Kasumi-1 (cell line): ENCODE measurements around the gene ALG9.

Source experiments
- DNase-seq, 2 experiments: peaks; one replicate each; lab custom pipeline; 2025; lab: John Stamatoyannopoulos, UW

The ALG9 gene

DNA sequence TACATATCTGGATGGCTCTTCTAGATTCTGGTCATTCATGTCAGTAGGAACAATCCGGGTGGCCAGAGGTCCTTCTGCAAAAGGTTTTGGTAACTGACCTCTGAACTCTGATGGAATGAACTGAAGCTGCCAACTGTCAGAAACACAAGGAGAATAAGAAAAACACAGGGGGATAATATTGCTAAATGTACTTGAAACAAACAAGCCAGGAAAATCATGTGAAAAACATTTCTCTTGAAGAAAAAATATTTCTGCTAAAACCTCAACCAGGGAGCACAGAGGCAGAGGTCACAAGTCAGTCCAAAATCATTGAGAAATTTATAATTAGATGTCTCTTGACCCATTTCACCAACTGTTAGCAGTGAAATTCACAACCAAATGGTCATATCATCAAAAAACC, 35.2 kb downstream of the ALG9 start:
- no peak for DNase-seq

DNA sequence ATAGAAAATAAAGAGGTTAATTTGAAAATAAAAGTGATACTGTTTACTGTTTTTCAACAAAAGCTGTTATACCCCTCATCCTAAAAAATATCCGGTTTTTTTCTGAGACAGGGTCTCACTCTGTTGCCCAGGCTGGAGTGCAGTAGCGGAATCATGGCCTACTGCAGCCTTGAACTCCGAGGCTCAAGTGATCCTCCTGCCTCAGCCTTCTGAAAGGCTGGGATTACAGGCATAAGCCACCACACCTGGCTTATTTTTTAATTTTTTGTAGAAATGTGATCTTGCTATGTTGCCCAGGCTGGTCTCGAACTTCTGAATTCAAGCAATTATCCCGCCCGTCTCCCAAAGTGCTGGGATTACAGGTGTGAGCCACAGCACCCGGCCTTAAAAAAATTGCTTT, 35.7 kb downstream of the ALG9 start:
- no peak for DNase-seq

DNA sequence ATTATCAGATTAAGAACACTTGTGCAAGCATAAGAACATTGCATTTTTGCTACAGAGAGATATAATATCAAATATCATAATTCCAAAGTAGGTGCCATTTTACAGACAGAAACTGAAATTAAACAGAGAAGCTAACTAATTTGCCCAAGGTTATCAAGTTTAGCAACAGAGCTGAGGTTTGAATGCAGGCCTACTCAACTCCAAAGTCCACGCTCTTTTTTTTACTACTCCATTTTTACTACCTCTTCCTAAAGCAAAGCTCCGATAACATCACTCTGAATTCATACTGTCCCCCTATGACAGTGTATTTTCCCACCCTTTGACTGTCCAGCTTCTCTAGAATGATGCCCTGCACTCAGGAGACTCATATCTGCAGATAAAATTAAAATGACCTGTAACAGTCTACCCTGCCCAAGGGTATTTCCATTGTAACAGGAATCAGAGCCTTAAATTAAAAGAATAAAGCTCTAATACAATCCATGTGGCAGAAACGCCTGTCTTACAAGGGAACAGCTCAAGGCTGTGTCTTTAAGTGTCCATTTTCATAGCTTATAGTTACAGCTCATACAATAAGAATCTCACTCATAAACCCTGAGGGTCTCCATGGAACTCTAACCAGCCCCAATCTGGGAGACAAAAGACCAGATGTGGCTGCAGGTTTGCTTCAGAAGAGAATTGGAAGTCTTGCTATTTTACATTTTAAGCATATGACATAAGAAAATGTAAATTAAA, 36.8 kb downstream of the ALG9 start:
- no peak for DNase-seq

DNA sequence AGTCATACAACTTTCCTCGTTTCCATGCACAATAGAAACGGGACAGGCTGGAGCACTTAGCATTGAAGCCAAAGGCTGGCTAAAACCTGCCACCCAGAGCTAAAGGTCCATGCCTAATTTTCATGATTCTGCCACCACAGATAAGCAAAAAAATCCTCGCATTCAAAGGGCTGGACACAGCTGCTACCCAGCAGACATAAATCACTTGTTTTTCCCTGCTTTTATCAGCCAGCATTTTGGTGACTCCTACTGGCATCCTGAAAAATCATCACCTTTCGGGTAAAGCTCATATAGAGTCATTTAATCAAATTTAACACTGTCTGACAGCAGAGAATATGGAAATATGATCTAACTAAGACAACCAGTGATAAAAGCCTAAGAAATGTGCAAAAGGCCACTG, 37.9 kb downstream of the ALG9 start:
- DNase-seq = no peak

DNA sequence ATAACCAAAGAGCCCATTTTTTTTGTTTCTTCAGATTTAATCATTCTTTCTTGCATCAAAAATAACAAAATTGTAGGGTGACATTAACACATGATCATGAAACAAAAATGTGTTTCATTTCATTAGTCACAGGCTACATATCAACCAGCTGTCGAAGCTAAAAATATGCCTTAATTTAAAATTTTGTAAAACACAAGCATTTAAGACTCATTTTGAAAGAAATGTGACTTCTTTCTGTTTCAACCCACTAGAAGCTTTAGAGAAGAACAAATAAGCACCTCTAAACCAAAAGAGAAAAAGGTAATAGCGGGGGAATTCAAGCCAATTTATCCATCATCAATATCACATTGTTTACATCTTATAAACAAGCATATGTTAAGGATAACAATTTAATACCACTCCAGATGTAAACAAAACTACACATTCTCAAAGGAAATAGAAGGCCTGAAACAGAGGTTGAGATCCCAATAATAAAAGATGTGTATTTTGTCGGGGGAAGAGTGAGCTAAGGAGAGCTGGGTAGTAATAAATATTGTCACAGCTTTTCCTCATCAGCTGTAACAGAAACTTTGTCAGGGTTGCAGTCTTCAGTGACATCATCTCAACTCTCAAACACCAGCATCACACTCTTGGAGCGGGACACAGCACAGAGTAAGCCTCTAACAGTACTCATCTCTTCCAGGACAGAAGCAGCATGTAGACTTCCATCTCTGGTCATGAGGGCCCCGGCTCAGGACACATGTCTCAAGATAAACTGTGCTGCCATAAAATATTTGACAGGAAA, 42.0 kb downstream of the ALG9 start:
- no peak for DNase-seq

DNA sequence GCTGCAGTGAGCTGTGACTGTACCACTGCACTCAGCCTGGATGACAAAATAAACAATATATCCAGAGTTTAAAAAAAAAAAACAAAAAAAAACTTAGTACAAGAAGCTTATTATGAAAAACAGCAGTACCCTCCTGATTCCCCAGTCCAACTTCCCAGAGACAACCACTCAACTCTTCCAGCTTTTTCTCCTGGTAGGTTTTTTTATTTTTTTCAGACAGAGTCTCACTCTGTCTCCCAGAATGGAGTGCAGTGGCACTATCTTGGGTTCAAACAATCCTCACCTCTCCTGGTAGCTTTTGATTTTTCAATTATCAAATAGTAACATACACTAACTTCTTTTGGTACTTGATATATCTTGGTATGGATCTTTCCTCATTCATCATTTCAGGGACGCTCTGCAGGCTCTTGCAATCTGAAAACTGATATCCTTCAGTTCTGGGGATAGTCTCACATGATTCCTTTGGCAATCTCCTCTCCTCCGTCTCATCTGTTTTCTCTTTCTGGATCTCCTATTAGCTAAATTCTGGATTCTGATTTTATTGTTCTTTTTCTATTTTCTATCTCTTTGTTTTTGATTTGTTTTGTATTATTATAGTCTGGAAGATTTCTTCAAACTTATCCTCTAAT, 44.9 kb downstream of the ALG9 start:
- DNase-seq = no peak

DNA sequence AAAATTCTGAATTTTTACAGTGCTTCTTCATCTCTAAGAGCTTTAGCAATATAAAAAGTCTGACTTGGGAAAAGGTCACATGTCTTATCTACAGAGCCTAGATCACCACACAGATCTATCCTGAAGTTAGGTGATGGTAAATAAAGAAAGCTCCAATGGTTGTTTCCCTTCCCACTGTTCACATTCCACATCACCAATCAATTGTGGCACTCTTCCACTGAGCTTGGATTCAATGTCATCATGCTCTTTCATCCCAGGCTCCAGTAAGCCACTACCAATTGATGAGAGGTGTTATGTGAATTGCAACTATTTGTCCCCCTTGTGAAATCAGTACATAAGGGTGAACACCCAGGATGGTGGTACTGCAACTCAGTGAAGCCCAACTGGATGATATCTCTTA, 47.8 kb downstream of the ALG9 start:
- DNase-seq = no peak

DNA sequence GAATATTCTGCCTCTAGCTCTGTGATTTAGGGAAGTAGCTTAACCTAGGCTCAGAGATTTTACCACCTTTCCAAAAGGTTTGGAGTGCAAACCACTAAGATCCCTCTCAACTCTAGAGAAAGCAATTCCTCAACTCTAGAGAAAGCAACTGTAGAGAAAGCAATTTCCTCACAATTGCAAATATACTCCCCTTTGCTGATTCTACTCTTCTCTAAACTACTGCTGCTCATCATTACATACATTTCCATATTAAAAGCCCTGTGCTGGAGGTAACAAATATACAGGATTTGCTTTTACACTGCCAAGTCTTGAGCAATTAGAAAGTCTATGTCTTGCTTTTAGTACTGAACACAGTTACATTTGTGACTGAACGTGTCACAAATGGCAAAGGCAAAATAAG, 48.2 kb downstream of the ALG9 start:
- no peak for DNase-seq

DNA sequence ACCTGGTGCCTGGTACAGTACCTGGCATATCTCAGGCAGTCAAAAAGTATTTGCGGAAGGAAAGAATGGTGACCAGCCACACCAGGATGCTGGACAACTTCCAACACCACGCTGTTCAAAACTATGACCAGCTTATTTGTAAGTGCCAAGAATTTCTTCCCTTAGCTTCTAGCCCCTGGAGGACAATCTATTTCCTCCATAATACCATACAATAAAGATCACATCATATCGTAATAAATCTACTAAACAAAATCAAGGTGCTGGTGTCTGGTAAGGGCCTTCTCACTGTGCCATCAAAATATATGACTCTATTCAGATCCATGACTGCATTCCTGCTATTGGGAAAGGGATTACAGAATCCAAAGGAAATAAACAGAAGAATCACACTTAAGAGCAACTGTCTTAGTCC, 51.5 kb downstream of the ALG9 start:
- no peak for DNase-seq

DNA sequence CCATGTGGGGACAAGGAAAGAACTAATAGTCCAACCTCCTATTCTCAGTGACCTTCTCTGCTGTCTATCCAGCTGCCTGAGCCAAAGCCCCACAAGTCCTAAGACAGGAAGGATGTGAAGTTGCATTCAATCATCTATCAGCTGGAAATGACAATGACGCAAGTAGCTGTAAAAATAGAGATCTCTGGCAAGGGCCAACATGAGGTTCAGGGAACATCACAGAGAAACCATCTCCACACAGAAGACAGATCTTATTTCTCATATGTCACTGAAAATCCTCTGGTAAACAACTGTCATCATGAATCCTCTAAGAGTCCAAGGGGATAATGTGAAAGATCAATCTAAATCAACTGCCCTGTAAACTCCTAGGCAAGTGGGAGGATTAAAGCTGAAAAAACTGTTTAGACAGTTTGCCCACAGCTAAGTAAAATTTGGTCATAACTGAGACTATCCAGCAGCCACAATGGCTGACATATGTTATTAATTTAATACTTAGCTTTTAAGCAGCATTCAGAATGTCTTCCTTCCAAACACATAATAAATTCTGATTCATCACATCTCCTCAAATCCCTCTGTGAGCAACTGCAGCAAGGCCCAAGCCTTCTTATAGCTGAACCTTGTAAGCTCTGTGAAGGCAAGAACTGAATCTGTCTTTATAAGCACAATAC, 52.1 kb downstream of the ALG9 start:
- peak in 1 of 2 experiments; percentile 18 for DNase-seq

DNA sequence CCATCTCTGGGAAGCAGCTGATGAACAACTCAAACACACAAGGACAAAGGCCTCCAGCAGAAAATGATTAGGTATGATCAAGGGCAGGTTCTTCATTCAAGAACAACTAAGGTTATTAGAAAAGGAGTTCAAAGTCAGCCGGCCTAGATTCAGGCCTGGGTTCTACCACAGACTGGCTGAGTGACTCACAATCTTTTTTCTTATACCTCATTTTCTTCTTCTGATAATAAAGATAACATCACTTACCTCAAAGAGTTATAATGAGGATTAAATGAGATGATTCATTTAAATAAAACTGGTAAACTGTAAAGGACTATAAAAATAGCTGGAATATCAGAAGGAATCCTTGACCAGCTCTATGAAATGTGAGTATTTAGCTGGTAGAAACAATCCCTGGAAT, 55.9 kb downstream of the ALG9 start:
- no peak for DNase-seq

DNA sequence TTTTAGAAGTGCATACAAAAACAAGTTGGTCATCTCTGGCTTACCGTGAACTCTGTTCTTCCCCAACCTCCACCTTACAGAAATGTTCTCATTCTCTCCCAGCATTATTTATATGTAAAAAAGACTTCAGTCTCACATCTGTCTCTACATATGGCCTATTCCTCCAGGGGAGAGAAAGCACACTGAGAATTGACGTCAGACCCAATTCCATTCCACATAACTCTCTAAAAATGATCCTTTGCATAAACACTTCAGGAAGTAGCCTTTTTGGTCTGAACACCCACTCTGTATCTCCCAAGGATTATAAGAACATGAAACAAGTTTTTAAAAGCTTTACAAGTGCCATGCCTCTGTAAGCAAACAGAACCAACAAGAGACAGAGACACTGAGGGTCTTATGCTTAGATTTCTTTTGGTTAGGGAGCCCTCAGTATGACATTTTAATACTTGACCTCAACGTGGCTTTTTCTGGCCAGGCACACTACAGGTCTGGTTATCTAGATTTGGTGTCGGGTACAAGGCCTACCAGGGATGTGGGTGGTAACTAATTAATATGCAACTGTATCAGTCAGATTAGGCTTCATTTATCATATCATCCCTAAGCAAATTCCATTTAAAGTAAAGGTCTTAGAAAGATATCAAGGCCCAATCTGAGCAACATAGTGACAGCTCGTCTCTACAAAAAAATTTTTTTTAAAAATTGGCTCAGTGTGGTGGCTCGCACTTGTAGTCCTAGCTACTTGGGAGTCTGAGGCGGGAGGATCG, 56.6 kb downstream of the ALG9 start:
- DNase-seq = no peak

DNA sequence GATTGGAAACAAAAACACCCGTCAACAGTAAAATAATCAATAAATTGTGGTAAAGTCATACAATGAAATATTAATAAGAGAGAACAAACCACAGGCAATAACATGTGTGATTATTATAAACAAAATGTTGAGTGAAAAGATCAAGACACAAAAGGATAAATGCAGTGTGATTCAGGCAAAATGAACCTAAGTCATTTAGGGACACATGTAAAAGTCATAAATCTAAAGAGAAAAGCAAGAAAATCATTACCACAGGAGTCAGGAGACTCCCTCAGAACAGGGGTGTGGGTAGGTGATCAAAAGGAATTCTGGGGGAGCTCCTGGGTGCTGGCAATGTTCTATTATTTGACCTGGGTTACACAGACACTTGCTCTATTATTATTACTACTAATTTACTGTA, 57.3 kb downstream of the ALG9 start:
- DNase-seq = no peak

DNA sequence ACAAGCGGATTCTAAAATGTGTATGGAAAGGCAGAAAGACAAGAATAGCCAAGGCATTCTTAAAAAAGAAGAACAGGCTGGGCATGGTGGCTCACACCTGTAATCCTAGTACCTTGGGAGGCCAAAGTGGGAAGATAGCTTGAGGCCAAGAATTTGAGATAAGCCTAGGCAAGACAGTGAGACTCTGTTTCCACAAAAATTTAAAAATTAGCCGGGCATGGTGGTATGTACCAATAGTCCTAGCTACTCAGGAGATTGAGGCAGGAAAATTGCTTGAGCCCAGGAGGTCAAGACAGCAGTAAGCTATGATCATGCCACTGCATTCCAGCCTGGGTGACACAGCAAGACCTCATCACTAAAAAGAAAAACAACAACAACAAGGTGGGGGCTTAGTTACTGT, 59.2 kb downstream of the ALG9 start:
- DNase-seq = no peak

DNA sequence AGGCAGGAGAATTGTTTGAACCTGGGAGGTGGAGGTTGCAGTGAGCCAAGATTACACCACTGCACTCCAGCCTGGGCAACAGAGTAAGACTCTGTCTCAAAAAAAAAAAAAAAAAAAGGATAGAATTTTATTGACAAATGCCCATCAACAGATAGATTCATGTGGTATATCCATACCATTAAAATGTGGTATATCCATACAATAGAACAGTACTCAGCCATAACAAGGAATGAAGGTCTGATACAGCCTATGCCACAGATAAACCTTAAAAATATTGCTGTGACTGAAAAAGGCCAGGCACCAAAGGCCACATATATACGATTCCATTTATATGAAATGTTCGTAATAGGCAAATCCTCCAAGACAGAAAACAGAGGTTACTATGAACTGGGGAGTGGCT, 59.9 kb downstream of the ALG9 start:
- no peak for DNase-seq

DNA sequence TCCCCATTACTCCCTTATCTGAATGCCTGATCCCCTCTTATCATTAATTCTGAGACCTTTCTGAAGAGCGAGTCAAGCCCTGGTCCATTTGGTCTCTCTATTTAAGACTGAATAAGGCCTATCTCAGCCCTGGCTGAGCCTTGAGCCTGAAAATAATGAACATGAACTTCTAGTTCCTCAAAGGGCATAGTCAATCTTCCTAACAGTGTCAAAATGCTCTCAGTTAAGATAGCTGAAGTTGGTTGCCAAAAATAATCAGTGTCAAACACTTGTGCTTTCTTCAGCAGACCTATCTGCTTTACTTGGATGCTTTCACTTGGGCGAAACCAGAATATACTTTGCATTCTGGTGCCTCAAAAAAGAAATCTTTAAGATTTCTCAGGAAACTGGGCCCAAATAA, 62.5 kb downstream of the ALG9 start:
- DNase-seq = no peak

DNA sequence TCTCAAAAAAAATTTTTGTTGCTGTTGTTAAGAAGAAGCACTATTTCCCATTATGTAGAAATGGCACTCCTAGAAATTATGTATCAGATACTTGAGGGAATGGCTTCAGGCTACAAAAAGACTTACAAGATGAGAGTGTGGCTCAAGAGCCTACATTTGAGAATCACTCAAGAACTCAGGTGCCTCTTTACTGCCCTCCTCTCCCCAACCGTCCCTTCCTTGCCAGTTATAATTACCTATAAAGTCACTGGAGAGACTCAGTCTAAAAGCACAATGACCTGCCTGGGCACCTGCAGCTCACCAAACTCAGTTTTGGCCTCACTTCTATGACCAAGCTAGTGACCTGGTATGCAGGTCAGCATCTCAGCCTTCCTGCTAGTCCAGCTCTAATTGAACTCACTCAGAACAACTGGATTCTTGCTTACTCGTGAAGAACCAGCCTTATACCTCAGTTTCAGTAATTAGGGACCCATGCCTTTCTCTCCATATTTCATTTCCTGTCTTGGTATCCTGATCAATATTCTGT, 63.3 kb downstream of the ALG9 start:
- DNase-seq = no peak

DNA sequence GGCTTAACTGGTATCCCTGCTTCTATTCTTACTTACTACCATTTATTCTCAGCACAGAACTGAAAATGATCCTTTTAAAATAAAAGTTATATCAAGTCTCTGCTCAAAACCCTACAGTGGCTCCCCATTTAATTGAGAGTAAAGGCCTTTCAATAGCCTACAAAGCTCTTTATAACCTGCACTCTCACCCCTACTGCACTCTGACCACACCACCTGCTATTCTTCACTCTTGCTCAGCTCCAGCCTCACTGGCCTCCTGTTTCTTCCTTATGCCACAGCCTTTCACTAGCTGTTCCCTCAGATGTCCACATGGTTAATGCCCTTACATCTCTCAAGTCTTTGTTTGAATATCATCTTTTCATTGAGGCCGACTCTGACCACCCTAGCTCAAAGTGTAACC, 64.3 kb downstream of the ALG9 start:
- DNase-seq = no peak

DNA sequence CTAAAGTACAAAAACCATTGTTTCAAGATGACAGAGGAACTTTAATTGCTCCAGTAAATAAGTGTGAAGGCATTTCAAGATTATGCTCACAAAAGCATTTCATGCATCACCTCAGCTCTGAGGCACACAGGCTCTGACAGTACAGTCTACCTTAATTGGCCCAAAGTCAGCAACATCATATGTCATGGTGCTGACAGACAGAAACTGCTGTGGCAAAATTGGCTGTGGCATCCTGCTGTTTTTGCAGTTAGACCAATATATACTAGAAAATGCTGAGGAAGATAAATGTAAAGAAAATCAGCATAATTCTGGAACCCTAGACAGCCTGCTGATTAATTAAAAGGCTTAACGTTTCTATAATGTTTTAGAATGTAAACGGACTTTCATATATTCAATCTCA, 70.2 kb downstream of the ALG9 start:
- no peak for DNase-seq

DNA sequence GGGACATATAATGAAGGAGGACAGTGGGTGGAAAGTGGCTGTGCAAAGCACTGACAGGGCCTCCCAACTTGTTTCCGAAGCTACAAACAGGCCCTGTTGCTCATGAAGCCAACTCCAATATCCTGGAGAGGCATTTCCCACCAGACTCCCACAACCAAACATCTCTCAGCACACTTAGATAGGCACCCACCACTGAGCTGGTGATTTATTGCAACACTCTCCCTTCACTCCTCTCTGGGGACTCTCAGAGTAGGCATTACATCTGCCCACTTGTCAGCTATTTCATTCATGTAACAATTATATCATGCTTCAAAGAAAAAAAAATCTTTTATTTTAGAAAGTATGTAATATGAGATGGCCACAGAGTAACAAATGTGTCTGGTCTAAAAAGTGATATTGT, 73.1 kb downstream of the ALG9 start:
- DNase-seq = no peak

DNA sequence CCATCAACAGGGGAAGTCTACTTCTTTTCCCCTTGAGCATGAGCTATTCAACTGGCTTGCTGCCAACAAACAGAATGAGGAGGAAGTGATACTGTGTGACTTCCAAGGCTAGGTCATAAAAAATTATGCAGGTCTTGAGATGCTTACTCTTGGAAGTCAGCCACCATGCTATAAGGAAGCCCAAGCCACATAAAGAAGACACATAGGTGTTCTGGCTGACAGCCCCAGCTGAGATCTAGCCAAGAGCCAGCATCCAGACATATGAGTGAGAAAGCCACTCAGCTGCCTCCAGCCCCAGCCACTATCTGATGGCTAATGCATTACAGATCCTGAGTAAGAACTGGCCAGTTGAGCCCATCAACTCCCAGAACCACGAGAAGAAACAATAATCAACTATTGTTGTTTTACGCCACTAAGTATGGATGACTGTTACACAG, 74.2 kb downstream of the ALG9 start:
- DNase-seq = peak; percentile 45 to 49

DNA sequence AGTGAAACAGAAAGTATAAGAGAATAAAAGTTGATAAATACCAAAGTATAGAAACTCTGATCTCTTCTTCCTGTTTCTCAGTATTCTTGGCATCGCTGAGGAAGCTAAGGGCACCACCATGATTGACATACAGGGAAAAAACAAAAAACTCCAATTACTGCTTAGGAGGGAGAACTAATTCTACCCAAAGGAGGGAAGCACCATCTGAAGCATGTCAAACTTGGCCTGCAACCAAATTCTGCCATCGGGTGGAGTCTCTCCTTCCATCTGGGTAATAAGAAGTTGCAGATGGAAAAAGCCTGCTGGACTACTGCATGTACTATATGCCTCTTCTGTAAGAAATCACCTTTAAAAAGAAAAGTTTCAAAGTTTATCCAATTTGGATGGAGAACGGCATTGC, 74.7 kb downstream of the ALG9 start:
- peak in 1 of 2 experiments; percentile 2 for DNase-seq
